Endodermal cell (in vitro differentiated cells): ENCODE measurements around the gene PSME3IP1. TPM values are rescaled to one million over a fixed set of nuclear protein-coding genes. Genes with fewer than 3 reads are reported as not detected.
A peak's percentile ranks its signal among the peaks of the same experiment; 100 is the strongest.

Experiments used
- DNase-seq: peaks from one replicate; pipeline ENCODE4 v3.0.0-alpha.2; 2017
- H3K27ac ChIP-seq: 2 replicates; pipeline ENCODE4 v1.5.1; 2013; ENCODE audit warnings: mild to moderate bottlenecking, low read depth, low read length, moderate library complexity
- H3K27me3 ChIP-seq: 2 replicates; pipeline ENCODE4 v1.6.1; 2013; ENCODE audit warnings: mild to moderate bottlenecking, low read length, moderate library complexity; ENCODE audit not compliant: insufficient read depth, control insufficient read depth, poor library complexity, severe bottlenecking
- H3K36me3 ChIP-seq: 2 replicates; pipeline ENCODE4 v1.7.0; 2013; ENCODE audit warnings: mild to moderate bottlenecking, low read length, moderate library complexity; ENCODE audit not compliant: control insufficient read depth, insufficient read depth
- H3K4me1 ChIP-seq: one replicate; pipeline ENCODE4 v1.7.0; 2013; ENCODE audit warnings: low read length; ENCODE audit not compliant: control insufficient read depth, insufficient read depth
- H3K4me3 ChIP-seq: 2 replicates; pipeline ENCODE4 v1.5.1; 2013; ENCODE audit warnings: mild to moderate bottlenecking, low read length, moderate library complexity
- H3K9ac ChIP-seq: 2 replicates; pipeline ENCODE4 v1.6.1; 2013; ENCODE audit warnings: mild to moderate bottlenecking, low read length, moderate library complexity; ENCODE audit not compliant: poor library complexity, severe bottlenecking; ENCODE audit errors: extremely low read depth
- H3K9me3 ChIP-seq: 2 replicates; pipeline ENCODE4 v1.6.1; 2013; ENCODE audit warnings: mild to moderate bottlenecking, low read length, moderate library complexity; ENCODE audit not compliant: control insufficient read depth
- H3K27ac Mint-ChIP-seq: 2 replicates; pipeline ENCODE4 v1.8.0; 2020; ENCODE audit warnings: mixed read lengths
- H3K27me3 Mint-ChIP-seq: 2 replicates; pipeline ENCODE4 v1.8.0; 2021; ENCODE audit warnings: mild to moderate bottlenecking, mixed read lengths; ENCODE audit not compliant: insufficient read depth
- H3K36me3 Mint-ChIP-seq: 2 replicates; pipeline ENCODE4 v1.8.0; 2020; ENCODE audit warnings: low read depth, mixed read lengths
- H3K4me1 Mint-ChIP-seq: 2 replicates; pipeline ENCODE4 v1.8.0; 2020; ENCODE audit warnings: mixed read lengths
- H3K4me3 Mint-ChIP-seq: 2 replicates; pipeline ENCODE4 v1.8.0; 2020; ENCODE audit warnings: mild to moderate bottlenecking, moderate library complexity, mixed read lengths
- H3K9me3 Mint-ChIP-seq: 2 replicates; pipeline ENCODE4 v1.8.0; 2020; ENCODE audit warnings: mild to moderate bottlenecking, mixed read lengths
- WGBS, 2 experiments: methylation state at CpG; one replicate each; pipeline versions ENCODE4 v1.1.5 to v1.1.7; 2013; ENCODE audit warnings: missing lambda C conversion rate in 2 of 2, mixed read lengths in 1 of 2; ENCODE audit not compliant: insufficient coverage in 1 of 2, insufficient read length in 1 of 2; 5-methylcytosine and 5-hydroxymethylcytosine counted together
- total RNA-seq, 2 donors: library from RNA; stranded (reverse); fragmentation: NEBNext Ultra II Directional in 1 of 2; extraction: Animal tissue kit (Norgen Biotek cat#: 25700) in 1 of 2; gene quantifications; 2 replicates in 1 of 2; 3 replicates in 1 of 2; pipeline ENCODE4 v1.2.1, GENCODE V29; 2021
- TF ChIP-seq, protein P1 (sequence below): fragments of 200-600 bp; sonication (generic); conservative IDR thresholded peaks from 2 replicates; pipeline ENCODE4 v1.5.0; 2021; ENCODE audit warnings: antibody characterized with exemption, mild to moderate bottlenecking

Gene PSME3IP1
- total RNA-seq, 2 donors from 2014 or later, result 94.2 to 102 TPM

GRCh38 chr16:57133886-57134285 is 52.0 kb downstream of the PSME3IP1 start:
- Mint-ChIP-seq H3K9me3 (no peaks in the 10 kb centered on the region), H3K4me1 (no peaks in the 10 kb centered on the region), H3K4me3 (no peak overlapping the region), H3K36me3 (no peaks in the 10 kb centered on the region), H3K27me3 (no peaks in the 10 kb centered on the region), H3K27ac (no peak overlapping the region)
- Histone ChIP-seq H3K36me3 (no peaks in the 10 kb centered on the region), H3K9me3 (no peaks in the 10 kb centered on the region), H3K9ac (no peak overlapping the region), H3K27me3 (no peaks in the 10 kb centered on the region), H3K4me1 (no peaks in the 10 kb centered on the region), H3K4me3 (no peak overlapping the region), H3K27ac (no peak overlapping the region)
- 92 to 94% methylated on average over 6 to 10 of the region's 10 CpGs for WGBS, 2 experiments
- no peak for DNase-seq
- TF ChIP-seq, protein P1, sequence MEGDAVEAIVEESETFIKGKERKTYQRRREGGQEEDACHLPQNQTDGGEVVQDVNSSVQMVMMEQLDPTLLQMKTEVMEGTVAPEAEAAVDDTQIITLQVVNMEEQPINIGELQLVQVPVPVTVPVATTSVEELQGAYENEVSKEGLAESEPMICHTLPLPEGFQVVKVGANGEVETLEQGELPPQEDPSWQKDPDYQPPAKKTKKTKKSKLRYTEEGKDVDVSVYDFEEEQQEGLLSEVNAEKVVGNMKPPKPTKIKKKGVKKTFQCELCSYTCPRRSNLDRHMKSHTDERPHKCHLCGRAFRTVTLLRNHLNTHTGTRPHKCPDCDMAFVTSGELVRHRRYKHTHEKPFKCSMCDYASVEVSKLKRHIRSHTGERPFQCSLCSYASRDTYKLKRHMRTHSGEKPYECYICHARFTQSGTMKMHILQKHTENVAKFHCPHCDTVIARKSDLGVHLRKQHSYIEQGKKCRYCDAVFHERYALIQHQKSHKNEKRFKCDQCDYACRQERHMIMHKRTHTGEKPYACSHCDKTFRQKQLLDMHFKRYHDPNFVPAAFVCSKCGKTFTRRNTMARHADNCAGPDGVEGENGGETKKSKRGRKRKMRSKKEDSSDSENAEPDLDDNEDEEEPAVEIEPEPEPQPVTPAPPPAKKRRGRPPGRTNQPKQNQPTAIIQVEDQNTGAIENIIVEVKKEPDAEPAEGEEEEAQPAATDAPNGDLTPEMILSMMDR, result no peak

DNA sequence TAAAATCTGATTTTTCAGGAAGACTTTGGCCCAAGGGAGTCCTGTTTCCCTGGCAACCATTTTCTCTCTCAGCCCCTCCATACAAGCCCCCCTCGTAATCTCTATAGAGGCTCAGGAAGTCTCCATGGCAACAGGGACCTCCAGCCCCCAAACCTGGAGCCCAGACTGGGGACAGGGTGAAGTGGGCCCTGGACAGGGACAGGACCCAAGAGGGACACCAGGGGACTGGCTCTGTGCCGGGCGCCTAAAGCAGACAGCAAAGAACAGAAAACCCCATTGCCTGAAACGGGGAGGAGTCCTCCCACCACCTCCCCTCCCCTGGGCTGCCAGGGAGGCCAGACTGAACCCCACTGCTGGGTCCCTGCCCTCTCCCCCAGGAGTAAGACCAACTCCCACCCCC is 52.8 kb downstream of the PSME3IP1 start:
- TF ChIP-seq, protein P1, result no peak
- Histone ChIP-seq H3K27me3 (no peaks in the 10 kb centered on the region), H3K9ac (no peak overlapping the region), H3K36me3 (no peaks in the 10 kb centered on the region), H3K4me3 (no peak overlapping the region), H3K9me3 (no peaks in the 10 kb centered on the region), H3K4me1 (no peaks in the 10 kb centered on the region), H3K27ac (no peak overlapping the region)
- DNase-seq, result no peak
- H3K27ac Mint-ChIP-seq, result no peak overlapping the region
- no peaks in the 10 kb centered on the region for H3K4me1 Mint-ChIP-seq
- H3K27me3 Mint-ChIP-seq, result no peaks in the 10 kb centered on the region
- no peaks in the 10 kb centered on the region for H3K36me3 Mint-ChIP-seq
- H3K4me3 Mint-ChIP-seq, result no peak overlapping the region
- no peaks in the 10 kb centered on the region for H3K9me3 Mint-ChIP-seq
- 33 to 59% methylated on average over 1 to 4 of the region's 4 CpGs for WGBS, 2 experiments

GRCh38 chr16:57132470-57132869 is 53.4 kb downstream of the PSME3IP1 start:
- no peak overlapping the region for H3K27ac Mint-ChIP-seq

More at GRCh38 chr16:57132470-57132869, 53.4 kb downstream of the PSME3IP1 start:
- Histone ChIP-seq H3K9me3 (no peaks in the 10 kb centered on the region), H3K4me1 (no peaks in the 10 kb centered on the region), H3K4me3 (no peak overlapping the region), H3K27ac (peak overlapping the region; percentile 24), H3K9ac (no peak overlapping the region), H3K27me3 (no peaks in the 10 kb centered on the region), H3K36me3 (no peaks in the 10 kb centered on the region)
- no peaks in the 10 kb centered on the region for H3K27me3 Mint-ChIP-seq
- TF ChIP-seq, protein P1, result no peak
- no peaks in the 10 kb centered on the region for H3K4me1 Mint-ChIP-seq
- H3K9me3 Mint-ChIP-seq, result no peaks in the 10 kb centered on the region
- WGBS, 2 experiments, result 97% methylated on average over 1 of the region's 1 CpG; no CpG with 5 or more reads in 1 of the 2 experiments
- no peak overlapping the region for H3K4me3 Mint-ChIP-seq
- no peaks in the 10 kb centered on the region for H3K36me3 Mint-ChIP-seq
- no peak for DNase-seq
